ENCODE measurements around the gene GAS1.

Gene GAS1

DNA sequence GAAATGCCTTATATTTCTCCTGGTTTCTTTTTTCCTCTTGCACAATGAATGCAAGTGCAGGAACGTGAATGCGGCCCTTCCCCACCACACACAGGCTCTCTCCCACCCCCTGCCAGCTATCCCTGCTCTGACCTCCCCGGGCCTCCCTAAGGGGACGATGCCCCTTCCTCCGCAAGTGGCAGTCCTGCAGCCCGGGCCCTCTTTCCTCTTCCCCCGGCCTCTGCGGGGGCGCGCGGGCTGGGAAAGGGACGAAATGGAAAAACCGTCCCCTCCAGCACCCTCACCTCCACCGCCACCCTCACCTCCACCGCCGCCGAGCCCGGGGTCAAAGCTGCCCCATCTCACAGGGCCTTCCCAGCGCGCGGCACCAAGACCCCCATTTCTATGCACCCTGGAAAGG is 44.7 kb downstream of the GAS1 start:
- TF ChIP-seq ZNF384 (IDR thresholded peaks at IDR 0.05) (no peak), ELF4 (IDR thresholded peaks at IDR 0.05) (no peak), SP1 (IDR thresholded peaks at IDR 0.05) (no peak), HDGF (IDR thresholded peaks at IDR 0.05; ENCODE audit: borderline replicate concordance) (no peak), BHLHE40 (IDR thresholded peaks at IDR 0.05; ENCODE audit: borderline replicate concordance) (no peak), PKNOX1 (IDR thresholded peaks at IDR 0.05) (no peak), SUZ12 (IDR thresholded peaks at IDR 0.05) (no peak), FOXM1 (IDR thresholded peaks at IDR 0.05; ENCODE audit: borderline replicate concordance) (no peak), ARNT (IDR thresholded peaks at IDR 0.05) (no peak), TARDBP (IDR thresholded peaks at IDR 0.05) (no peak), LEF1 (IDR thresholded peaks at IDR 0.05; ENCODE audit: borderline replicate concordance) (no peak), FOXA1 (IDR thresholded peaks at IDR 0.05) (no peak), FOXK2 (IDR thresholded peaks at IDR 0.05) (no peak), NFRKB (IDR thresholded peaks at IDR 0.05) (no peak), L3MBTL2 (conservative IDR thresholded peaks at IDR 0.05) (no peak), CTBP1 (IDR thresholded peaks at IDR 0.05; ENCODE audit: borderline replicate concordance) (no peak)
- no peak for DNase-seq (ENCODE audit: extremely low spot score)
- POLR2A ChIA-PET, result no interaction called here
- CTCF ChIA-PET, result no interaction called here

- TF ChIP-seq ELF4 (IDR thresholded peaks at IDR 0.05), result no peak
- POLR2A ChIA-PET, result no interaction called here
- CTCF ChIA-PET, result no interaction called here
- DNase-seq (ENCODE audit: extremely low spot score), result no peak
Measured at GRCh38 chr9:86902176-86902575, 45.1 kb downstream of the GAS1 start.

- ChIA-PET POLR2A (no interaction called here), CTCF (no interaction called here)
- TF ChIP-seq FOXA1 (IDR thresholded peaks at IDR 0.05), result no peak
- no peak for TF ChIP-seq LEF1 (IDR thresholded peaks at IDR 0.05; ENCODE audit: borderline replicate concordance)
- no peak for TF ChIP-seq NFRKB (IDR thresholded peaks at IDR 0.05)
- TF ChIP-seq FOXK2 (IDR thresholded peaks at IDR 0.05), result no peak
- TF ChIP-seq HDGF (IDR thresholded peaks at IDR 0.05; ENCODE audit: borderline replicate concordance), result no peak
- TF ChIP-seq BHLHE40 (IDR thresholded peaks at IDR 0.05; ENCODE audit: borderline replicate concordance), result no peak
- no peak for TF ChIP-seq TARDBP (IDR thresholded peaks at IDR 0.05)
- TF ChIP-seq CTBP1 (IDR thresholded peaks at IDR 0.05; ENCODE audit: borderline replicate concordance), result no peak
- no peak for TF ChIP-seq PKNOX1 (IDR thresholded peaks at IDR 0.05)
- TF ChIP-seq ELF4 (IDR thresholded peaks at IDR 0.05), result no peak
- TF ChIP-seq SUZ12 (IDR thresholded peaks at IDR 0.05), result no peak
- TF ChIP-seq ARNT (IDR thresholded peaks at IDR 0.05), result no peak
- no peak for TF ChIP-seq L3MBTL2 (conservative IDR thresholded peaks at IDR 0.05)
- TF ChIP-seq SP1 (IDR thresholded peaks at IDR 0.05), result no peak
- no peak for TF ChIP-seq ZNF384 (IDR thresholded peaks at IDR 0.05)
- DNase-seq (ENCODE audit: extremely low spot score), result no peak
Measured at GRCh38 chr9:86901511-86901910, 45.8 kb downstream of the GAS1 start.
